HTERT RPE-1 (cell line): ENCODE measurements around the gene MMP17.
"Not testable (repeated sequence)": the region's sequence is repeated elsewhere in the genome, so short reads cannot be mapped to it uniquely, and the experiment has no call there.

Experiments
- in situ Hi-C: fragments of 300-500 bp; cut with MboI; formaldehyde crosslinking; loops from 4 replicates; pipeline ENCODE4 v1.14.3; 2020; ENCODE audit warnings: low sequenced_read_pairs

The MMP17 gene

GRCh38 chr12:131799828-131800593 lies 28.2 kb upstream of the MMP17 start:
- in situ Hi-C loops = no loop called here

DNA sequence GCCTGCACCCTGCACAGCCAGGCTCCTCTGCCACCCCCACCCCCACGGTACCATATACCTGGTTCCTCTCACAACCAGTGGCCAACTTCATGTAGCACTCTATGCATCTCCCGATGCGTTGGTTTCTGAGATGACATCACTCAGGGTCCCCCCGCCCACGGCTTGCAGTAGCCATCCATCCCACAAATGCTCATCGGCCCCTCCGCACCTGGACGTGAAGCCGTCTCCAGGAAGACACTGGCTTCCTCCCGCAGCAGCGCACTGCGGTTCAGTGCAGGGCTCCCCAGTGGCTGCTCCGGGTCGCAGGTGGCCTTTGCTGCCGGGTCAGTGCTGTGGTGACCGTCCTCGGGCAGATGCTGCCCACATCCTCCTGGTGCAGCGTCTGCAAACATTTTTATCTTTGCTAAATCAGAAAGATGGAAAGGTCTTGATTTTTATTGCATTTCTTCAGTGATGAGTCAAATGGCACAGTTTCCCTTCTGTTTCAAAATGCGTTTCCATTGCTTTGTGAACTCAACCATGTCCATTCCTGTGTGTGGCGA lies 27.5 kb upstream of the MMP17 start:
- in situ Hi-C loops = no loop called here

DNA sequence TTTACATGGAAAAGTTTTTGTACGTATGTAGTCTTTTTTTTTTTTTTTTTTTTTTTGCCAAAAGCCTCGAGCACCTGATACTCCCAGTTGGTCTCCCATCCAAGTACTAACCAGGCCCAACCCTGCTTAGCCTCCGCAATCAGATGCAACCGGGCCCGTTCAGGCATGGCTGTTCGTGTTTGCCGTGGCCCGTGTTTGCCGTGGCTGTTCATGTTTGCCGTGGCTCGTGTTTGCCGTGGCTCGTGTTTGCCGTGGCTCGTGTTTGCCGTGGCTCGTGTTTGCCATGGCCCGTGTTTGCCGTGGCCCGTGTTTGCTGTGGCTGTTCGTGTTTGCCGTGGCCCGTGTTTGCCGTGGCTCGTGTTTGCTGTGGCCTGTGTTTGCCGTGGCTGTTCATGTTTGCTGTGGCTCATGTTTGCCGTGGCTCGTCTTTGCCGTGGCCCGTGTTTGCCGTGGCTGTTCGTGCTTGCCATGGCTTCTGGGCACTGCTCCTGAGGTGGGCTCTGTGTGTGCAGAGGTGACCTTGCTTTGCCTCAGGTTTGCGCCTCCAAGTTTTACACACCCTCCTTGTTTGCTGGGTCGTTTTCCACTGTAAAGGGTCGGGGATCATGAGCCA lies 26.8 kb upstream of the MMP17 start:
- in situ Hi-C loops = no loop called here

DNA sequence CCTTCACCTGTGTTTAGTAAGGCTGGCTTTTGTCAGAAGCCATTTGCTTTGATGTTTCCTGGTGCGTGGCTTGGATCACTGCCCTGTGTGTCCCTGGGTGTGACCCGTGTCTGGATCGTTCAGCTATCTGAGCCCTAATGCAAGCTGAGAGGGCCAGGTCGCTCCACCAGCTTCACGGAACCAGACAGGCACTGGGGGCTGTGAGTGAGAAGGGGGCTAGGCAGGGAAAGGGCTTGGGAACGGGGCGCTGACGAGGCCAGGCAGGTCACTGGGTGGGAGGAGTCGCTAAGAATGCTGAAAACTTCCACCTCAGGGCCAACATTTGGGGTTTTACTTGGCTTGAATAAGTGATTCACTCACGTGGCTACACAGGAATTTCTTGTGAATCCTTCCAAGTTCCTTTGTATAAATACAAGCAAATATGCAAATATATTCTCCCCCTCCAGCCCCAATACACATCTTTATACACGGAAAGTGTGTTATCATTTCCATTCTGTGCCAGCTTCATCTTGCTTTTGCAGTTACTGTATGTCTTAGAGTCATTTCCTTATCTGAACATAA lies 24.2 kb upstream of the MMP17 start:
- in situ Hi-C loops = no loop called here

GRCh38 chr12:131805421-131805820 lies 22.8 kb upstream of the MMP17 start:
- in situ Hi-C loops = no loop called here

DNA sequence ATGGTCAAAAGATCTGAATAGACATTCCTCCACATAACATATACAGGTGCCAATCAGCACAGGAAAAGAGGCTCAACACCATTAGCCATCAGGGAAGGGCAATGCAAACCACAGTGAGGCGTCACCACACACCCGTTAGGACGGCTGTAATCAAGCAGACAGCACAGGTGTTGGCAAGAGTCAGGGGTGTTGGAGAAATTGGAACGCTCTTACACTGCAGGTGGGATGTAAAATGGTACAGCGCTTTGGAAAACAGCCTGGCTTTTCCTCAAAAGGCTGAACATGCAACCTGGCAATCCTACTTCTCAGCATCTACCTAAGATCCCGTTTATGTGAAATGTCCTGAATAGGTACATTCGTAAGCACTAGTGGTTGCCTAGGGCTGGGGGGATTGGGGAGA lies 21.5 kb upstream of the MMP17 start:
- in situ Hi-C loops = no loop called here

DNA sequence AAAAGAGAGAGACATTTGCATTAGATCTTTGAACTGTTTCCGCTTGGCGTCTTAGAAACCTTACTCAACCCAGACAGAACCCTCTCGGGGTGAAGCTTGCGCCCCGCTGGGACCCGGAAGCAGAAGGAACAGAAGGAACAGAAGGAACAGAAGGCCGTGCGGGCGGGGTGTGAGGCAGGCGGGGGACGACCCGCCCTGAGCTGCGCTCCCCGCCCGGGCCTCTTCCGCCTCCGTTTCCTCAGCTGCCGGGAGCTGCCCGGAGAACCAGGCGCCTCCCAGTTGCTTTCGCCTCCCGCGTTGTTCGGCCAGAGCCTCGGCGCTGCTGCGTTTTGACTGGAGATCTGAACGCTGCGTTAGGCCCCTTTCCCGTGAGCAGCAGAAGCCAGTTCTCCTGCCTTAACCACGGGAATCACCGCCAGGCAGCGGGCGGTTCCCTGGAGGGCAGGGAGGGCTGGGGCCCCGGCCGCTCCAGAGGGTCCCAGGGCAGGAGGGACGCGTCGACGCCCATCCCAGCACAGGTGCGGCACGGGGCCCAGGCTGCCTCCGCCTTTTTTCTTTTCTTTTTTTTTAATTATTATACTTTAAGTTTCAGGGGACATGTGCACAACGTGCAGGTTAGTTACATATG lies 19.3 kb upstream of the MMP17 start:
- in situ Hi-C loops = no loop called here

GRCh38 chr12:131809476-131810254 lies 18.5 kb upstream of the MMP17 start:
- in situ Hi-C loops = not testable (repeated sequence)

DNA sequence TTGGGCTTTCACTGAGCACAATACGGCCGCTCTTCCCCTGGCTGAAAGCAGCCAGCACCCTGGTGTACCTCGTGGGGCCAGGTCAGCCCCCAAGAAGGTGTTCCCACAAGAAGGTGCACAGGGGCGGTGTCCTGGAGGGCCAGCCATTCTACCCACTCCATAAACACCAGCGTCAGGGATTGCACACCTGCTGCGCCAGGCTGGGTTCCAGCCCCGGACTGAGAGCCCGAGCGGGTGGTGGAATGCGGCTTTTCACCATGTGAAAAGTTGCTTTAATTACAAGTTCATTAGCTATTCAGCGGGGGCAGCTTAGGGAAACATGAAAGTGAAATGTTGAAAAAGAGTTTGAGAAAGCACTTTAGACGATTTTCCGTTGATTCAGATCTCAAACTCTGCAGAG lies 17.5 kb upstream of the MMP17 start:
- in situ Hi-C loops = no loop called here

DNA sequence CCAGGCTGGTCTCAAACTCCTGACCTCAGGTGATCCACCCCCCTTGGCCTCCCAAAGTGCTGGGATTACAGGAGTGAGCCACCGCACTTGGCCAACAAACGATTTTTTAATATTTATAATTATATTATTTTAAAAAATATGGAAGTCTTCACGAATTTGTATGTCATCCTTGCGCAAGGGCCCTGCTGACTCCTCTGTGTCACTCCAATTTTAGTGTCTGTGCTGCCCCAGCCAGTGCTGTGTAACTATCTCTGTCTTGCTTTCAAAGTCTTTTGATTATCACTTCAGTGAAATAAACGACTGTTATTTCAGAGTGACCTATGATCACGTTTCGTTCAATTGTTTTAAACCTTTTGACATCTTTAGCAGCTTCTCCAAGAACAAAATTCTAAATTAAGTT lies 13.1 kb upstream of the MMP17 start:
- in situ Hi-C loops = no loop called here

- in situ Hi-C loops = no loop called here
These were observed 11.7 kb upstream of the MMP17 start for GRCh38 chr12:131816495-131816894.

- in situ Hi-C loops = no loop called here
These were observed 11.0 kb upstream of the MMP17 start for GRCh38 chr12:131817241-131817640.

GRCh38 chr12:131818821-131819585 lies 9.2 kb upstream of the MMP17 start:
- in situ Hi-C loops = no loop called here

DNA sequence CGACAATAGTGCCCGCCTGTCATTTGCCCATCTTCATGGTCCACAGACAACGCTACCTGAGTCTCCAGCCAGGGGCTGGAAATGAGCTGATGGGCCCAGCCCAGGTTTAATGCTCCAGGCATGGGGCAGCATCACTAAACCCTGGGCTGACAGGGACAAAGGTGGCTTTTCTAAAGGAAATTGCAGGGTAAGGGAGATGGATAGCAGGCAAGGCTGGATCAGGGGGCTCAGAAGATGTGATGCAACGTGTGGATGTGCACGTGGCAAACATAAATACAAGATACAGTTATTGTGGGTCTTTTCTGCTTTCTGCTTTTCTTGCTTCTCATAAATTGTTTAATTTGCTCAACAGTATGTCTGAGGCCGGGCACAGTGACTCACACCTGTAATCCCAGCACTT lies 3.7 kb upstream of the MMP17 start:
- in situ Hi-C loops = no loop called here

DNA sequence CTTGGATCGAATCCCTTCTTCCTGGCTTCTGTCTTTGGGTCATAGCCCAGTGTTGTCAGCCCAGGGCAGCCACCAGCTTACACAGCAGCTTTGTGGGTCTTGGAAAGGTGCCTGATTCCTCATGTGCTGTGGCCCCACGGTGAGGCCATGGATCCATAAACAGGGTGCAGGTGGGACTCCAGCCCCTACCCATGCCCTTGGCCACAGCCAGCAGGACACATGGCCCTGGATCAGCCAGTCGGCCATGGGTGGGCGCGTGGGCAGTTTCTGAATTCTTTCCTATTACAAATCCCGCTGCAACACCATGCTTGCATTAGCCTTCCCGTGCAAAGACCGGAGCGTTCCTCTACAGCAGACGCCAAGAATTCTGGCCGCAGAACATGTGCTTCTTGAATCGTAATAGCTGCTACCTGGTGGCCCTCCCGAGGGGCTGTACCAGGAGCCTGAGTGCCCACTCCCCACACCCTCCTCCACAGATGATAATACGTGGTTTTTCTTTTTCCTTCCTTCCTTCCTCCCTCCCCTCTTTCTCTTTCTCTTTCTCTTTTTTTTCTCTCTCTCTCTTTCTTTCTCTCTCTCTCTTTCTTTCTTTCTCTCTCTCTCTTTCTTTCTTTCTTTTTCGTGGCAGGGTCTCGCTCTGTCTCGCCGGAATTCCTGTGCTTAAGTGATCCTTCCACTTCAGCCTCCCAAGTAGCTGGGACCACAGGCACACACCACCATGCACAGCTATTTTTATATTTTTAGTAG lies 2.9 kb upstream of the MMP17 start:
- in situ Hi-C loops = no loop called here

GRCh38 chr12:131826097-131826928 lies 1.9 kb upstream of the MMP17 start:
- in situ Hi-C loops = no loop called here

- in situ Hi-C loops = no loop called here
These were observed 620 bp downstream of the MMP17 start for GRCh38 chr12:131828671-131829355.

DNA sequence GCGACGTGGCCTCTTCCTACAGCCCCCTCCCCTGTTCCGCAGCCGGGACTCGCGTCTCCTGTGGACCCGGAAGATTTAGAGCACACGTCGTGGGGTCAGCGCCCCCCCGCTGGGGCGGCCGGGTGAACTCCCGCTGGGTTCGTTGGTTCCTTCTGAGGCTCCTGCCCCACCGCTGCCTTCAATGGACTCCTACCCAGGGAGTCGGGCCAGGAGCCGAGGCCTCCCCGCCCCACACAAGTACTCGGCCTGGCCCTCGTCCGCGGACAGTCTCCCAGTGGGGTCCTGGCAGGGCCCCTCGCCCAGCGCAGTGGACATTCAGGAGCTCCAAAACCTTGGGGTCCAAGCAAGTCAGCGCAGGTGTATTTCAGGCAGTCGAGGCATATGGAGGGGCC lies 1.2 kb downstream of the MMP17 start:
- in situ Hi-C loops = no loop called here
